ENCODE data around the gene GLO1.
A peak's percentile ranks its signal among the peaks of the same experiment; 100 is the strongest.

GLO1 gene

GRCh38 chr6:38702558-38703397, at the start of gene GLO1:
Gene GLO1, minus strand, starts transcription at chr6:38703145. Its CDS starts 91 bp downstream, at chr6:38703054.
- peak; percentile 98 for DNase-seq

GRCh38 chr6:38750968-38751615, 48.1 kb upstream of the GLO1 start:
- DNase-seq = no peak

GRCh38 chr6:38749473-38749872, 46.5 kb upstream of the GLO1 start:
- no peak for DNase-seq

- DNase-seq = no peak
Measured at GRCh38 chr6:38739532-38739931, 36.6 kb upstream of the GLO1 start.

- DNase-seq = no peak
Measured at GRCh38 chr6:38738261-38738660, 35.3 kb upstream of the GLO1 start.

GRCh38 chr6:38736951-38737350, 34.0 kb upstream of the GLO1 start:
- no peak for DNase-seq

- no peak for DNase-seq
Measured at GRCh38 chr6:38730140-38730862, 27.4 kb upstream of the GLO1 start.

- DNase-seq = no peak
Measured at GRCh38 chr6:38728203-38728602, 25.3 kb upstream of the GLO1 start.

GRCh38 chr6:38725414-38726183, 22.7 kb upstream of the GLO1 start:
- no peak for DNase-seq

- DNase-seq = no peak
Measured at GRCh38 chr6:38724343-38724742, 21.4 kb upstream of the GLO1 start.

- no peak for DNase-seq
Measured at GRCh38 chr6:38723783-38724182, 20.8 kb upstream of the GLO1 start.

- DNase-seq = no peak
Measured at GRCh38 chr6:38722727-38723334, 19.9 kb upstream of the GLO1 start.

- DNase-seq = no peak
Measured at GRCh38 chr6:38722038-38722437, 19.1 kb upstream of the GLO1 start.

GRCh38 chr6:38720295-38720694, 17.4 kb upstream of the GLO1 start:
- DNase-seq = no peak

- no peak for DNase-seq
Measured at GRCh38 chr6:38719358-38719757, 16.4 kb upstream of the GLO1 start.

GRCh38 chr6:38716825-38717224, 13.9 kb upstream of the GLO1 start:
- no peak for DNase-seq

GRCh38 chr6:38715016-38715689, 12.2 kb upstream of the GLO1 start, which contains the start of gene DNAH8:
Gene DNAH8, plus strand, starts transcription at chr6:38715311. Its CDS starts 7,499 bp downstream, at chr6:38722810.
- peak; percentile 29 for DNase-seq

- DNase-seq = no peak
Measured at GRCh38 chr6:38714239-38715015, 11.5 kb upstream of the GLO1 start.

- DNase-seq = no peak
Measured at GRCh38 chr6:38713812-38714211, 10.9 kb upstream of the GLO1 start.

GRCh38 chr6:38708496-38708895, 5.6 kb upstream of the GLO1 start:
- DNase-seq = no peak

GRCh38 chr6:38705924-38706323, 3.0 kb upstream of the GLO1 start:
- no peak for DNase-seq

All from right hindlimb (tissue), 1 donor.